ENCODE results near the gene SLC8A2. TPM values are rescaled to one million over a fixed set of nuclear protein-coding genes. Genes with fewer than 3 reads are reported as not detected.
A peak's percentile ranks its signal among the peaks of the same experiment; 100 is the strongest.

Gene SLC8A2
- total RNA-seq, 1 experiment from 2014 or later = 11.3 TPM

GRCh38 chr19:47506459-47506858, 34.8 kb upstream of the SLC8A2 start:
- Mint-ChIP-seq H3K27me3 (ENCODE audit: low read depth) (no peaks in the 10 kb centered on the region), H3K9me3 (no peaks in the 10 kb centered on the region), H3K27ac (peak overlapping the region in 1 of 3 experiments; percentile 68; a peak in 2 of 7 replicates), H3K4me1 (peaks cover 6 to 8% of the 10 kb centered on the region in 2 experiments; a peak in 3 of 4 replicates), H3K4me3 (no peak overlapping the region), H3K36me3 (ENCODE audit: insufficient read depth in 1 of 3, low read depth in 3 of 3) (peaks cover 0 to 13% (median 13%) of the 10 kb centered on the region in 3 experiments; a peak in 5 of 7 replicates)
- WGBS (ENCODE audit: extremely low coverage, insufficient read length, low lambda C conversion rate) = no CpG with 5 or more reads among the region's 8 CpGs
- H3K9ac ChIP-seq (ENCODE audit: extremely low read depth, insufficient read length, low read length) = no peak overlapping the region
- no peaks in the 10 kb centered on the region for H3K27me3 ChIP-seq (ENCODE audit: insufficient read depth, low read length)
- H3K79me2 ChIP-seq (ENCODE audit: insufficient read depth, low read length) = no peaks in the 10 kb centered on the region; the same call in 1 of the 2 replicates
- no peak overlapping the region for H2BK120ac ChIP-seq (ENCODE audit: low read depth, low read length, poor library complexity, severe bottlenecking)
- no peak overlapping the region for H2AK5ac ChIP-seq (ENCODE audit: insufficient read length, low read length)
- peaks cover 5% of the 10 kb centered on the region for H3K79me1 ChIP-seq (ENCODE audit: insufficient read depth, low read depth, low read length, poor library complexity, severe bottlenecking)
- no peak overlapping the region for H3K4me2 ChIP-seq (ENCODE audit: insufficient read depth, insufficient read length, low read length)
- H3K23me2 ChIP-seq (ENCODE audit: insufficient read length, low read depth, low read length, poor library complexity, severe bottlenecking) = no peaks in the 10 kb centered on the region
- no peak overlapping the region for H3K56ac ChIP-seq (ENCODE audit: insufficient read length, low read depth, low read length)
- no peak overlapping the region for H3K14ac ChIP-seq (ENCODE audit: insufficient read depth, low read length)
- H3T11ph ChIP-seq (ENCODE audit: low read length) = no peak overlapping the region
- no peaks in the 10 kb centered on the region for H3K4me1 ChIP-seq (ENCODE audit: insufficient read depth, low read length)
- H2AFZ ChIP-seq (ENCODE audit: low read length) = no peak overlapping the region
- no peaks in the 10 kb centered on the region for H4K20me1 ChIP-seq (ENCODE audit: control insufficient read depth, insufficient read depth, insufficient read length)
- no peak overlapping the region for H3K27ac ChIP-seq (ENCODE audit: insufficient read length, low read depth, low read length)
- no peak for DNase-seq
- H3K4ac ChIP-seq (ENCODE audit: low read depth, low read length) = no peak overlapping the region
- H3K9me3 ChIP-seq (ENCODE audit: control insufficient read depth, low read depth, low read length) = no peaks in the 10 kb centered on the region
- no peak overlapping the region for H4K8ac ChIP-seq (replicated peaks; ENCODE audit: insufficient read length, low read depth, low read length)
- H2BK12ac ChIP-seq (ENCODE audit: insufficient read length, low read depth, low read length) = no peak overlapping the region
- no peak overlapping the region for H4K91ac ChIP-seq (ENCODE audit: insufficient read length, low read depth, low read length)
- H2BK15ac ChIP-seq (ENCODE audit: low read depth, low read length) = no peak overlapping the region
- TF ChIP-seq, protein P1, sequence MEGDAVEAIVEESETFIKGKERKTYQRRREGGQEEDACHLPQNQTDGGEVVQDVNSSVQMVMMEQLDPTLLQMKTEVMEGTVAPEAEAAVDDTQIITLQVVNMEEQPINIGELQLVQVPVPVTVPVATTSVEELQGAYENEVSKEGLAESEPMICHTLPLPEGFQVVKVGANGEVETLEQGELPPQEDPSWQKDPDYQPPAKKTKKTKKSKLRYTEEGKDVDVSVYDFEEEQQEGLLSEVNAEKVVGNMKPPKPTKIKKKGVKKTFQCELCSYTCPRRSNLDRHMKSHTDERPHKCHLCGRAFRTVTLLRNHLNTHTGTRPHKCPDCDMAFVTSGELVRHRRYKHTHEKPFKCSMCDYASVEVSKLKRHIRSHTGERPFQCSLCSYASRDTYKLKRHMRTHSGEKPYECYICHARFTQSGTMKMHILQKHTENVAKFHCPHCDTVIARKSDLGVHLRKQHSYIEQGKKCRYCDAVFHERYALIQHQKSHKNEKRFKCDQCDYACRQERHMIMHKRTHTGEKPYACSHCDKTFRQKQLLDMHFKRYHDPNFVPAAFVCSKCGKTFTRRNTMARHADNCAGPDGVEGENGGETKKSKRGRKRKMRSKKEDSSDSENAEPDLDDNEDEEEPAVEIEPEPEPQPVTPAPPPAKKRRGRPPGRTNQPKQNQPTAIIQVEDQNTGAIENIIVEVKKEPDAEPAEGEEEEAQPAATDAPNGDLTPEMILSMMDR (conservative IDR thresholded peaks at IDR 0.05) = no peak
- no peak overlapping the region for H3K18ac ChIP-seq (ENCODE audit: insufficient read length, low read depth, low read length)
- H4K5ac ChIP-seq (ENCODE audit: insufficient read length, low read depth, low read length) = no peak overlapping the region
- no peak overlapping the region for H2BK5ac ChIP-seq (ENCODE audit: insufficient read length, low read length)
- no peak overlapping the region for H3K23ac ChIP-seq (ENCODE audit: insufficient read length, low read depth, low read length)
- H2BK20ac ChIP-seq (ENCODE audit: low read depth, low read length, poor library complexity, severe bottlenecking) = no peak overlapping the region

All from H9 (cell line).